RPMI8226 (cell line): Measurements from ENCODE around the gene PCYOX1L.

Experiments used
- DNase-seq: peaks from one replicate; pipeline ENCODE4 v3.0.0-alpha.2; 2015

Gene PCYOX1L

DNA sequence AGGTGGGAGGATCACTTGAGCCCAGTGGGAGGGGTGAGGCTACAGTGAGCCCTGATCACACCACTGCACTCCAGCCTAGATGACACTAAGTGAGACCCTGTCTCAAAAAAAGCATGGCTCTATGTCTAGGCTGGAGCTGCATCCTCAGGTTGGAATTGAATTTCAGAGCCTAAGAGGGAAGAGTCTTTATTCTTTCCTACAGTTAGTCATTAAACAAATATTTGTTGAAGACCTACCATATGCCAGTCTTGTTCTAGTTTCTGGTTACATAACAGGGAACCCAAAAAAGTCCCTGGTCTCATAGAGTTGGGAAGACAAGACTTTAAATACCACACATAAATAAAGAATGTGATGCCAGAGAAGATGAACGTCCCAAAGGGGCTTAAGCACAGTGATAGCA, 19.5 kb upstream of the PCYOX1L start:
- no peak for DNase-seq

DNA sequence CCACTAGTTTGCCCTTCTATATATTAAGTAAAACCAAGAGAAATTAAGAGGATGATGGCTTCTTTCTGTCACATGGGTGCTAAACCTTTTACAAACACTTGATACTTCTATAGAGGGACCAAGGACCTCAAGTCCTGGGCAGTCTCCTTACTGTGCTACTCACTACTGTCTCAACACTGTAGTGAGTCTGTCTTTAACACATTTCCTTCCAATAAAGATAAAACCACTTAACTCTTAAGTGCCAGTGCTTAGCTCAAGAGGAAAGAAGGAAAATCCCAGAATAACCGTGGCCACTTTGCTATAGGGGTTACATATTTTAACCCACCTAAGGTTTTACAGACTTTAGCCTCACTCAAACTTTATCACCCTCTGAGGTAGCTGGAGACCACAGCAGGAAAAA, 16.9 kb upstream of the PCYOX1L start:
- no peak for DNase-seq

DNA sequence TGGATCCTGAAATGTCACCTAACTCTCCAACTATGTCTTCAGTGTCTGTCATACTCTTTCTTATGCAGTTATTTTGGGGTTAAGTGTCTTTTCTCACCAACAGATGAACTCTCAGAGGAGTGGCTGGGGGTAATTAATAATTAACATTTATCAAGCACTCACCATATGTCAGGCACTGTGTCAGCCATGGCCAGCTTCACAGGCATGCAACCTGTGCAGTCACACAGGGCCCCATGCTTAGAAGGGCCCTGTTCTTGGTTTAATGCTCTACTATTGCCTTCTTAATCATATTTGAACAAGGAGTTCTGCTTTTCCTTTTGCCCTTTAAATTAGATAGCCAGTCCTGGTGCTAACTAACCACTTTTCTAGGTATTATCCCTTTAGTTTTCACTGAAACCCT, 16.0 kb upstream of the PCYOX1L start:
- no peak for DNase-seq

DNA sequence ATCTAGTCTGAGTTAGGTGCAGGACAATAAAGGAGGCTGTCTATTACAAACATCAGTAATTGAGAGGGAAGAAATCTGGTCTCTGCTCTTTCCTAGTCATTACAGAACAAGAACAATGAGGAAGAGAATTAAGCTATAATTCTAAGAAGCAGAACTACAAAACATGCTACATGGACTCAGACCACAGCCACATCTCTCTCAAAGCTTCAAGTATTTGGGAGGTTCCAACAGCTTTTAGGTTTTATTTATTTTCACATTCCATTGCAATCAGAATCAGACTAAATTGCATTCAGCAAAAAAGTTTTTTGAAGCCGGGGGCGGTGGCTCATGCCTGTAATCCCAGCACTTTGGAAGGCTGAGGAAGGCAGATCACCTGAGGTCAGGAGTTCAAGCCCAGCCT, 13.7 kb upstream of the PCYOX1L start:
- DNase-seq: no peak

DNA sequence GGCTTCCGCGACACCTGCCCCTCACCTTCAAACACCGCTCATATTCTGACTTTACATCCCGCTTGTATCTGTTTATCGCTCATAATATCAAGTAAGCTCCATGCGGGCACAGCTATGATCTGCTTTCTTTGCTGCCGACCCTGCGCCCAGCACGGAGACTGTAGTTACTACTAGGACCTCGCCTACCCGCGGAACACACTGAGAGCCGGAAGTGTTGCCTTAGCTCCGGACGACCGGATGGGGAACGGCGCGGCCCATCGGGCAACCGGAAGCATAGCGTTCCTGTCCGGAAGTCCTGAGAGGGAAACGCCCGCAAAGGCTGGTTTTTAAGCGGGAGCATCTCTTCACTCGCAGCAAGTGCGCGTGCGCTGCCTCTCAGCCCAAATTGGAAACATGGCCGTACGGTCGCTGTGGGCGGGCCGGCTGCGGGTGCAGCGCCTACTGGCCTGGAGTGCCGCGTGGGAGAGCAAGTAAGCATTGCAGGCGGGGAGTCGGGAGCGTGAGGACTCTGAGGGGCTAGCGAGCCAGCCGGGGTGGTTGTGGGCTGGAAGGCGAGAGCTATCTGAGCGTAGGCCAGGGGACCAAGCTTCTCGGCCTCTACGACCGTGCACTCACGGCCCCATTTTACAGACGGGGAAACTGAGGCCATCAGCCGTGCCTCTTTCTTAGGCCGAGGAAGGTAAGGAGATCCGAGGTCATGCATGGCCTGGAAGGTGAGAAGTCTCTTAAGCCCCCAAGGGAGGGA, 12.5 kb upstream of the PCYOX1L start, which contains the start of gene GRPEL2:
GRPEL2 (plus strand) TSS at position 353 of the 745 bp plus-strand sequence; CDS start at position 394, 41 bp downstream.
- peak; percentile 98 for DNase-seq

DNA sequence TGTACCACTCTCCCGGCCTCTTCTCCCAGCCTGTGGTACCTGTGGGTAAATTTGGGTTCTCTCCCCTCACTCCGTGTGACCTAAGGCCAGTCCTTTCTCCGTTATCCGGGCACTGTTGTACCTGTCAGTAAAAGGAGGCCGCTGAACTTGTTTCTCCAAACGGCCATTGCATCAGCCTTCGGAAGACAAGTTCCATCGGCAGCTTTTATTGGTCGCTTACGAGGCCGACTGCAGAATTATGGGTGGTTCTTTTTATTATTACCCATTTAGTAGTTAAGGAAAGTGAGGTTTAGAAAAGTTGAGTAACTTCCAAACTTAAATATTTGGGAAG, 12.0 kb upstream of the PCYOX1L start:
- peak; percentile 23 for DNase-seq

DNA sequence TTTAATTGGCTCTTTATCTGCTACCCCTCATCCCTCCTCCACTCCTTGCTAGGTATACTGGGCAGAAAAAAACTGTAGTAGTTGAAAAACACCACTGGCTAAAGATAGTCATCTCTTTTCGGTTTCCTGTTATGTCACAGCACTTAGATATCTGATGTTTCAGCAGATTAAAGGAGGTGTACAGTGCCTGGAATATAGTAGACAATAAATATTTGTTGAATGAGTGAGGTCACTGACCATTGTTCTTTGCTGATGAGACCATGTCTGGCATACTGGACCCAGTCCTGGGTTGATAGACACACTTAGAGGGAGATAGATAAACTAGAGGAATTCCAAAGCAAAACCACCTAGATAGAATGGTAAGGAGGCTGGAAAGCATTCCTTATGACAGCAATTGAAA, 9.3 kb upstream of the PCYOX1L start:
- no peak for DNase-seq

DNA sequence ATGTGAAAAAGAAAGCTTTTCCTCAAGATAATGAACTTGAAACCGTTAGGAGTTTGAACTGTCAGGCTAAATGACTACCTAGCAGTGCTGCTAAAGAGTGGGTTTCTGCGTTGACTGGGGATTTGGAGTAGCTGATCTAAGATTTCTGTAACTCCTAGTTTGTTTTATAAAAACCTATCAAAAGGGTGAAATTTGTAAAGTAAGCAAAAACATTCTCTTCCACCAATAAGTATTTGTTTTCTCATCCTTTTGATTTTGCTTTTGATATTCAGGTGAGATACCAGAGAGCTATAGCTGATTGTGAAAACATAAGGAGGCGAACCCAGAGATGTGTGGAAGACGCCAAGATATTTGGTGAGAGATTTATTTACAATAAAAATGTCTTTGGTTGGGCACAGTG, 8.5 kb upstream of the PCYOX1L start:
- no peak for DNase-seq

DNA sequence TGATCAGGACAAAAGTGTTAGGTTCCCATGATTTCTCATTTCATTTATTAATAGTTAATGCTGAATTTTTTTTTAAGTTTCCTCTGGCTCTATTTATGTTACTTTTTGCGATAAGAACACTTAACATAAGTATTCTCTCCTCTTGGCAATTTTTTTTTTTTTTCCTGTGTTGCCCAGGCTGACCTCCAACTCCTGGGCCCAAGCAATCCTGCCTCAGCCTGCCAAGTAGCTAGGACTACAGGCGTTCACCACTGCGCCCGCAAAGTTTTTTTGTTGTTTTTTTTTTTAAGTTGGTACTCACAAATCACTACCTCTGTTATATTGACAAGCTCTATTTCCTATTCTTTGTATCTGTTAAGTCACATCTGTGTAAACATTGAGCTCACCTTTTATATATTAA, 5.7 kb upstream of the PCYOX1L start:
- no peak for DNase-seq

DNA sequence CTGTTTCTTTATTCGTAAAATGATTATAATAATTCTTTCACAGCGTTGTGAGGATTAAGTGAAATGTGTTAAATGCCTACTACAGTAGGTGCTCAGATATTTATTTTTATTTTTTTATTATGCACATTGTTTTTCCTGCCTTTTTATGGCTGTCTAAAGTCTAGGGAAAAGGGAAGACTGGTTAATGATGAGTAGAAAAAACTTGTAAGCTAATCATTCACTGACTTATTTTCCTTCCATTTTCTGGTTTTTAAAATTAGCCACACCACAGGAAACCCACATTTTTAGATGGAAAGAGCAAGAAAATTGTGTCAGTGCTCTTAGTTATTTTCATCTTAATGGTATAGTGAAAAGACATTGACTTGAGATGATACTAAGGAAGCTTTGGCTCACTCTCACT, 3.9 kb upstream of the PCYOX1L start:
- no peak for DNase-seq

DNA sequence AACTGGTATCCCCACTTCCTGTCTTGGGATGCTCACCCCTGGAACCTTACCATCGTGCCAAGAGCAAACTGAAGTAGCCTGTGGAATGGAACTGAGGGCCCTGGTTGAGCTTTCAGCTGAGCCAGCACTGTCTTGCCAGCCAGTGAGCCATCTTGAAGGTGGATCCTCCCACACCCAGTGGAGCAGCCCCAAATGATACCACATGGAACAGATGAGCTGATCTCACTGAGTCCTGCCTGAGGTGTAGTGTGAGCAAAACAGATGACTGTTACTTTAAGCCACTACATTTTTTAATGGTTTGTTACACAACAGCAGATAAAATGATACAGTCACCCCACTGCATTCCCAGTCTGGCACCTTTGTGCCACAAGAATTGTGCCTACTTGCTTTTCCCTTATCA, 2.2 kb upstream of the PCYOX1L start:
- no peak for DNase-seq

DNA sequence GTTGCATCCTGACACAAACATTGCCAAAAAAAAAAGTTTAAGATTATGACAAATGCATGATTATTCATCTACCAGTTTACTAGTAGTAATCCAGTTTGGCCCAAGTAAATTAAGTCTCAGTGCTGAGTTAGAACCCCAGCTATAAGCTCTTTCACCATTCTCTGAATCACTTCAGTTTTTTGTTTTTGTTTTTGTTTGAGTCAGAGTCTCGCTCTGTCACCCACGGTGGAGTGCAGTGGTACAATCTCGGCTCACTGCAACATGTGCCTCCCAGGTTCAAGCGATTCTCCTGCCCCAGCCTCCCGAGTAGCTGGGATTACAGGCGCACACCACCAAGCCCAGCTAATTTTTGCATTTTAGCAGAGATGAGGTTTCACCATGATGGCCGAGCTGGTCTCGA, 1.5 kb upstream of the PCYOX1L start:
- DNase-seq: no peak

DNA sequence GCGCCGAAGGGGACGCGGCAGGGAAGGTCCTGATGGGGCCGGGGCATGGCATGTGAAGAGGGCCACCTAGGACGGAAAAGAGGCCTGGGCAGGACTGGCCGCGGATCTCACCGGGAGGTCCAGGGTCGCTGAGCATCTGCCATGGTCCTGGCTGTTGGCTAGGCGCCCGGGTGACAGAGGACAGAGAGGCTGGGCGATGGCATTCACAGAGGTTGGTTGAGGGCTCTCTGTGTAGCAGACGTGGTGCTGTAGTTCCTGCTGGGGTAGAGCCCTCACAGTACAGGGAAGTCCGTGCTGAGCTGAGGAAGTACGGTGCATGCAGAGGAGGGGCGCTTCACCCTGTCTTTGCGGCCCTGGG, 427 bp downstream of the PCYOX1L start:
- DNase-seq: peak; percentile 63

DNA sequence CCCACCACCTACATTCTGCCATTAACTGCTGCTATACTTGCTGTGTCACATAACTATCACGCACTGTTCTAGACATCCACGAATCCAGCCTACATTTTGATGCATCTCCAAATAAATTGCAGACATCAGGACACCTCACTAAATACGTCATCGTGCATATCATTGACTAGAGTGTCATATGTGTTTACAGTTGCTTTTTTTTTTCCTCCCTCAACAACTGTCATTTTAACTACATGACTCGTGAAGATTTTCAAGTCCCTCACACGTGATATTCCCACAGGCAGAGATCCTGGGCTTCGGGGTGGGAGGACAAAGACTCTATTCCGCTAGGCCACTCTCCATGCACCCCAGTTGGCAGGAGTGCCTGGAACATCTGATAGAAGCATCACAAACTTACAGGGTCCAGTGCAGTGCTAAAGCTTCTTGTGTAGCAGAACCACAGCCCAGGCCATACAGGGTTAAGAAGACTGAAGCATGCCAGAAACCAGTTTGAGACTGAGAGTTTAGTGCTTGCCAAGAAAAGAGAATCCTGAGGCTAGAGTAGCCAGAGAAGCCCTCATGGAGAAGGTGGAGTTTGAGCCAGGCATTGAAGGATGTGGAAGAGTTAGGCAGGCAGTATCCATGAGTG, 1.1 kb downstream of the PCYOX1L start:
- DNase-seq: no peak

DNA sequence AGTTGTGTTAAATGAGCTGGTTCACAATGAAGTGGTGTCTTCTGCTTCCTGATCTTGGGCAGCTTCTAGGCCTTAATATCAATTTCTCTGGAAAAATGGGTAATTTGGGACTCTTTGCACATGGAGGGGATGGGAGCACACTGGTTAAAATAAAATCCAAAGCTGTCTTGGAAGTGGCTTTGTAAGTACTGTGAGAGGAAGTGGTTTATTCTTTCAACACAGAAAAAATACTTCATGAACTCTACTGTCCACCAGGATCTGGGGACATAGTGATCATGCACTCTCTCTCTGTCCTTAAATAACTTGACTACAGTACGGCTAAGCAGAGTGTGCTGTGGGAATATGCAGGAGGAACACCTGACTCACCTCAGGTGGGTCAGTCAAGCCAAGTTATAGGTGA, 2.4 kb downstream of the PCYOX1L start:
- DNase-seq: no peak

DNA sequence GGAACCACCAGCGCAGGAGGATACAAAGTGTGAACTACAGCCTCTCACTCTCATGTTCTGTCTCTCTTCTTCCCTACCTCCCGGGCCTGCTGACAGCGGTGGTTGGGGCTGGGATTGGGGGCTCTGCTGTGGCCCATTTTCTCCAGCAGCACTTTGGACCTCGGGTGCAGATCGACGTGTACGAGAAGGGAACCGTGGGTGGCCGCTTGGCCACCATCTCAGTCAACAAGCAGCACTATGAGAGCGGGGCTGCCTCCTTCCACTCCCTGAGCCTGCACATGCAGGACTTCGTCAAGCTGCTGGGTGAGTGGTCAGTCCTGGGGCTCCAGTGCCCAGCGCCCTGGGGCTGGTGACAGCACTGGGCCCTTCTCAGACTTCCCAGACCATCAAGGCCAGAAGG, 4.7 kb downstream of the PCYOX1L start:
- no peak for DNase-seq

DNA sequence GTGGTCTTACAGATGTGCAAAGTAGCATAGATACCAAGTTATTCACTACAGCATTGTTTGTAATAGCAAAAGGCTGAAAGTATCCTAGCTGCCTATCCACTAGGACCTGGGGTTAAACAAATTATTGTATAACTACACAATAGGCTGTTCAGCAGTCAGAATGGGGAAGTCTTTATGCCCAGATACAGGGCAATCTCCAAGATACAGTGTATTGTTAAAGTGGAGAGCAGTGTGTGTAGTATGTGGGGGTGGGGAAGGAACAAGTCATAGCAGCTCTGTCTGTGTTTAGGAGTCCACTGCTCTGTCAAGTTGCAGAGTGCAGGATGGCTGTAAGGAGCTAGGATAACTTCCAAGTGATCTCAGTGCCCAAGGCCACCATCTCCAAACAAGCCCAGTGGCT, 5.5 kb downstream of the PCYOX1L start:
- no peak for DNase-seq

DNA sequence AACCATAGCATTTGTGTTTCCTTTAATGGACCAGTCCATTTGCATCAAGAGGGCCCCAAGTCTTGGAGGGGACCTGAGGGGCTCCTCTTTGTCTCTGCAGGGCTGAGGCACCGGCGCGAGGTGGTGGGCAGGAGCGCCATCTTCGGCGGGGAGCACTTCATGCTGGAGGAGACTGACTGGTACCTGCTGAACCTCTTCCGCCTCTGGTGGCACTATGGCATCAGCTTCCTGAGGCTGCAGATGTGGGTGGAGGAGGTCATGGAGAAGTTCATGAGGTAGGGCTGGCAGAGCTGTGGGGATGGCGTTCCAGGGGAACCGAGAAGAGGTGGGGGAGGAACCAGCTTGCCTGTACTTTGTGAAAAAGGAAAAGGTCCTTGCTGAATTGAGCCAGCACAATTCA, 6.1 kb downstream of the PCYOX1L start:
- no peak for DNase-seq

DNA sequence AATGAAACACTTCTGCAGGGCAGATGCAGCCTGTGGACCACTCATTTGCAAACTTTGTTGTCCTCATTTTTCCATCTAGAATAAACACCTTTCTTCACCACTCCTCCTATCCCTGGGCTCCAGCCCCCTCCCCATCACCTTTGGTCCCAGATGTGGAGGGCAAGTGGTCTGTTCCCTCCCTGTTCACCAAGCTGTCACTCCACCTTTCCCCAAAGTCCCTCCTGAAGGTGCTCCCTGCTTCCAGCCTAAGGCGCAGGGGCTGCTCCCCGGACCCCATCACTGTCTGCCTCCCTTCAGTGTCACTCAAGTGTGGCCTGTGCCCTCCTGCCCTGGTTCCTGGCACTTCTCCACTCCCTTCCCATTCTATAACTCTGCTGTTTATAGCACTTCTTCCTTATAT, 6.9 kb downstream of the PCYOX1L start:
- no peak for DNase-seq

DNA sequence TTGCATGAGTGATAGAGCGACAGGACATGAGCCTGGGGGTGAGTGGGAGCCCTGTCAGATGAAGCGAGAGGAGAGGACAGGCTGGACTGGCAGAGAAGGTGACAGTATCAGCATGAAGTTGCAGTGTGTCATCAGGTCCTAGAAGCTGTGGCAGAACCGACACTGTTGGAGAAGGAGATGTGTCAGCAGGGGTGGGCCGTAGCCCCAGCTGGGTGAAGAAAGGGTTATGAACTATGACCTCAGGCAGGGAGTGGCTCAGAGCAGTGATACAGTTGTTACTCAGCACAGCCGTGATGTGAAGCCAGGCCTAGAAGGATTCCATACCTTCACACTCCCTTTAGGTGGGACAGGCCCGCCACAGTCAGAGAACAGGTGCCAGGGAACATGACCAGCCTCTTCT, 7.6 kb downstream of the PCYOX1L start:
- no peak for DNase-seq

DNA sequence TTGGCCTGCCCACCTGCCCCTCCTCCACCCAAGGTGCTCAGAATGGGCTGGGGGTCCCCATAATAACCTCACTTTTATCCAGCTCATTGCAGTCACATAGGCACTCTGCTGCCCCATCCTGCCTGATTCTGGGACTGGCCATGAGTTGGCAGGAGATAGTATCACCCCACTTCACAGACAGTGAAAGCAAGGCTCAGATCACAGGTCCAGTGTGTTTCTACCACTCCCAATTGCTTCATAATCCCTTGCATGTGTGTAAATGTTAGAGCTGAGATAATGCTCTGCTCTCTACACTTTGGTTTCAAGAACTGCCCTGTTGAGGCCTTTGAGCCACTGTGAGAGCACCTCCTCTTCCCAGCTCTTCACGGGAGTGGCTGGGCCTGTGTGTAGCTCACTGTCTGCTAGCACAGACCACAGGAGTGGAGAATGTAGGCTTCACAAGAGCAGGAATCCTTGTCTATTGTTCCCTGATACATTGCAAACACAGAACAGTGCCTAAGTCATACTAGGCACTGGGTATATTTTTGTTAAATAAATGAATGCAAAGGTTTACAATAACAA, 8.4 kb downstream of the PCYOX1L start:
- no peak for DNase-seq

DNA sequence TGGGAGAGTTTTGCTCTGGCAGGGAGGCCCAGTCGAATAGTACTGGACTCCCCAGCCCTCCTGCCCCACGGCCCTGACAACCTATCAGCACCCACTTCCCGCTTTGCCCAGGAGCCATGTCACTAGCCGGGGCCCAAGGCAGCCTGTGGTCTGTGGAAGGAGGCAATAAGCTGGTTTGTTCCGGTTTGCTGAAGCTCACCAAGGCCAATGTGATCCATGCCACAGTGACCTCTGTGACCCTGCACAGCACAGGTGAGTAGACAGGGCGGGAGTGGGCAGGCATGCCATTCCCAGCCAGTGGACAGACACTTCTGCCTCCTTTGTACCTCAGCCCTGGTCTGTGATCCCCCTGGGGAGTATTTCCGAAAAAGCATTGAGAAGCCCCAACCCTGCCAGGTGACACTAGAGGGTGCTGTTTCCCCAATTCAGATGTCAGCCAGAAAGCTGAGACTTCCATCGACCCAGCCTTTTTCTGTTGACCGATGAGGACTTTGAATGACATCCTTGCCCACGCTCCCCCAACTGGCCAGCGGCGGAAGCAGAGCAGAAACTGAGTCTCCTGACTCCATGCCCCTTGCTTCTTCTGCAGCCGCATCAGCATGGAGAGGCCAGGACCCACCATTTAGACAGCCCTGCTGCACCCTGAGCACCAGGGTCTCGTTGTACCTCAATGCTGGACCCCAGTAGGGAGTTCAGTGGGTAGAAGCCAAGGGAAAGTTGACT, 9.6 kb downstream of the PCYOX1L start:
- peak; percentile 75 for DNase-seq

DNA sequence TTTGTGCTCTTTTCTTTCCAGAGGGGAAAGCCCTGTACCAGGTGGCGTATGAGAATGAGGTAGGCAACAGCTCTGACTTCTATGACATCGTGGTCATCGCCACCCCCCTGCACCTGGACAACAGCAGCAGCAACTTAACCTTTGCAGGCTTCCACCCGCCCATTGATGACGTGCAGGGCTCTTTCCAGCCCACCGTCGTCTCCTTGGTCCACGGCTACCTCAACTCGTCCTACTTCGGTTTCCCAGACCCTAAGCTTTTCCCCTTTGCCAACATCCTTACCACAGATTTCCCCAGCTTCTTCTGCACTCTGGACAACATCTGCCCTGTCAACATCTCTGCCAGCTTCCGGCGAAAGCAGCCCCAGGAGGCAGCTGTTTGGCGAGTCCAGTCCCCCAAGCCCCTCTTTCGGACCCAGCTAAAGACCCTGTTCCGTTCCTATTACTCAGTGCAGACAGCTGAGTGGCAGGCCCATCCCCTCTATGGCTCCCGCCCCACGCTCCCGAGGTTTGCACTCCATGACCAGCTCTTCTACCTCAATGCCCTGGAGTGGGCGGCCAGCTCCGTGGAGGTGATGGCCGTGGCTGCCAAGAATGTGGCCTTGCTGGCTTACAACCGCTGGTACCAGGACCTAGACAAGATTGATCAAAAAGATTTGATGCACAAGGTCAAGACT, 10.3 kb downstream of the PCYOX1L start:
- DNase-seq: no peak

DNA sequence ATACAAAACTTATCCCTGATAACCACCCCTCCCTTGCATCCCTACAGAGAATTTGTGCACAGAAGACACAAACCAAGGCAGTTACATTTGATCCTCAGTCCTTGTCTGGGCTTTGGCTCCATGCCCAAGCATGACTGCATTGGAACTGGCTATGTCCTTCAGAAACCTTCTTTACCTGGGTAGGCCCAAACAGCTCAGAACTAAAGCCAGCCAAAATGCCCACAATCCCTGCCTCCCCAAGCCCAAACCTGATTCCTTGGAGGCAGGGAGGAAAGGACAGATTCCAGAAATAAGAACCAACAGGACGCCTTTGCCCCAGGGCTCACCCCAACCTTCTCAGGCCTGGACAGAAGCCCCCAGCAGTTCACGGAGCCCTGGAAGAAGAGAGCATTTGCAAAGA, 13.0 kb downstream of the PCYOX1L start:
- no peak for DNase-seq
